Regular cardiac myocyte (primary cell): Measurements from ENCODE around the gene PCDHB11. TPM values are rescaled to one million over a fixed set of nuclear protein-coding genes. Genes with fewer than 3 reads are reported as not detected.

Experiments
- total RNA-seq: library from RNA; depleted of rRNA; stranded (reverse); fragments of >200 nt; gene quantifications from 2 replicates; pipeline ENCODE4 v1.2.3, GENCODE V29; 2014

Gene PCDHB11
- 0.19 and 0.85 TPM in 2 replicates for total RNA-seq

GRCh38 chr5:141199359-141200235 lies at the start of gene PCDHB11:
Gene PCDHB11 (plus strand): TSS chr5:141199627. CDS start chr5:141199775, 148 bp downstream.

GRCh38 chr5:141149812-141150211 lies 49.6 kb upstream of the PCDHB11 start, which contains the start of gene PCDHB6:
Gene PCDHB6 (plus strand): TSS chr5:141150057. CDS start chr5:141150258, 201 bp downstream.

GRCh38 chr5:141172381-141173204 lies 26.8 kb upstream of the PCDHB11 start, which contains the start of gene PCDHB7:
Gene PCDHB7 (plus strand): TSS chr5:141172644. CDS start chr5:141172836, 192 bp downstream.

GRCh38 chr5:141177577-141178191 lies 21.7 kb upstream of the PCDHB11 start, which contains the start of gene PCDHB8:
Gene PCDHB8 (plus strand): TSS chr5:141177790. CDS start chr5:141178035, 245 bp downstream.

GRCh38 chr5:141182248-141182647 lies 17.2 kb upstream of the PCDHB11 start, which contains the start of gene PCDHB16:
Gene PCDHB16 (plus strand): TSS chr5:141182387. CDS start chr5:141182560, 173 bp downstream.

GRCh38 chr5:141186897-141187512 lies 12.4 kb upstream of the PCDHB11 start, which contains the start of gene PCDHB9:
Gene PCDHB9 (plus strand): TSS chr5:141187161. CDS start chr5:141187319, 158 bp downstream.

GRCh38 chr5:141192110-141192725 lies 7.2 kb upstream of the PCDHB11 start, which contains the start of gene PCDHB10:
Gene PCDHB10 (plus strand): TSS chr5:141192353. CDS start chr5:141192553, 200 bp downstream.

GRCh38 chr5:141208478-141208877 lies 9.1 kb downstream of the PCDHB11 start, which contains the start of gene PCDHB12:
Gene PCDHB12 (plus strand): TSS chr5:141208719. CDS start chr5:141208908, 189 bp downstream.

GRCh38 chr5:141213656-141214339 lies 14.4 kb downstream of the PCDHB11 start, which contains the start of gene PCDHB13:
Gene PCDHB13 (plus strand): TSS chr5:141213919. CDS start chr5:141214124, 205 bp downstream.

GRCh38 chr5:141223112-141223783 lies 23.8 kb downstream of the PCDHB11 start, which contains the start of gene PCDHB14:
Gene PCDHB14 (plus strand): TSS chr5:141223343. CDS start chr5:141223506, 163 bp downstream.

GRCh38 chr5:141245250-141245717 lies 45.9 kb downstream of the PCDHB11 start, which contains the start of gene PCDHB15:
Gene PCDHB15 (plus strand): TSS chr5:141245395. CDS start chr5:141245579, 184 bp downstream.

Other genes with a start within 250 kb of the PCDHB11 start
- 0.19 and 1.4 TPM in 2 replicates for gene PCDHAC2, start 233.2 kb upstream of the PCDHB11 start, total RNA-seq
- gene PCDHB1, start 148.3 kb upstream of the PCDHB11 start, total RNA-seq, result not detected in 2 replicates
- gene PCDHB2, start 105.0 kb upstream of the PCDHB11 start, total RNA-seq, result 0.77 and 6.5 TPM in 2 replicates
- gene PCDHB3, start 99.2 kb upstream of the PCDHB11 start, total RNA-seq, result 0.19 and 3.9 TPM in 2 replicates
- gene PCDHB4, start 77.8 kb upstream of the PCDHB11 start, total RNA-seq, result under 0.01 and 0.85 TPM in 2 replicates
- 0.58 and 3.1 TPM in 2 replicates for gene PCDHB5, start 64.4 kb upstream of the PCDHB11 start, total RNA-seq
- gene PCDHB6, start 49.6 kb upstream of the PCDHB11 start, total RNA-seq, result under 0.01 and 0.28 TPM in 2 replicates
- 0.19 and 1.1 TPM in 2 replicates for gene PCDHB7, start 27.0 kb upstream of the PCDHB11 start, total RNA-seq
- gene PCDHB8, start 21.8 kb upstream of the PCDHB11 start, total RNA-seq, result under 0.01 and 1.4 TPM in 2 replicates
- 0.19 and 1.7 TPM in 2 replicates for gene PCDHB16, start 17.2 kb upstream of the PCDHB11 start, total RNA-seq
- gene PCDHB9, start 12.5 kb upstream of the PCDHB11 start, total RNA-seq, result under 0.01 and 0.56 TPM in 2 replicates
- 0.19 and 1.7 TPM in 2 replicates for gene PCDHB10, start 7.3 kb upstream of the PCDHB11 start, total RNA-seq
- gene PCDHB12, start 9.1 kb downstream of the PCDHB11 start, total RNA-seq, result under 0.01 and 0.28 TPM in 2 replicates
- gene PCDHB13, start 14.3 kb downstream of the PCDHB11 start, total RNA-seq, result 0.19 and 1.1 TPM in 2 replicates
- gene PCDHB14, start 23.7 kb downstream of the PCDHB11 start, total RNA-seq, result 0.58 and 2.5 TPM in 2 replicates
- 0.38 and 1.4 TPM in 2 replicates for gene PCDHB15, start 45.8 kb downstream of the PCDHB11 start, total RNA-seq
- under 0.01 and 0.19 TPM in 2 replicates for gene SLC25A2, start 104.4 kb downstream of the PCDHB11 start, total RNA-seq
- 90.2 and 102 TPM in 2 replicates for gene TAF7, start 121.2 kb downstream of the PCDHB11 start, total RNA-seq
- gene PCDHGA1, start 130.9 kb downstream of the PCDHB11 start, total RNA-seq, result 0.38 and 1.4 TPM in 2 replicates
- 1.5 and 3.1 TPM in 2 replicates for gene PCDHGA2, start 139.1 kb downstream of the PCDHB11 start, total RNA-seq
- gene PCDHGA3, start 144.2 kb downstream of the PCDHB11 start, total RNA-seq, result 0.38 and 1.7 TPM in 2 replicates
- gene PCDHGB1, start 150.5 kb downstream of the PCDHB11 start, total RNA-seq, result 0.38 and 3.1 TPM in 2 replicates
- 2.9 and 8.2 TPM in 2 replicates for gene PCDHGA4, start 155.4 kb downstream of the PCDHB11 start, total RNA-seq
- gene PCDHGB2, start 160.4 kb downstream of the PCDHB11 start, total RNA-seq, result 1.2 and 2.5 TPM in 2 replicates
- 0.58 and 1.1 TPM in 2 replicates for gene PCDHGA5, start 164.5 kb downstream of the PCDHB11 start, total RNA-seq
- 1.9 and 4.5 TPM in 2 replicates for gene PCDHGB3, start 170.6 kb downstream of the PCDHB11 start, total RNA-seq
- gene PCDHGA6, start 174.3 kb downstream of the PCDHB11 start, total RNA-seq, result 1.5 and 3.1 TPM in 2 replicates
- 1.5 and 3.7 TPM in 2 replicates for gene PCDHGA7, start 183.1 kb downstream of the PCDHB11 start, total RNA-seq
- gene PCDHGB4, start 188.1 kb downstream of the PCDHB11 start, total RNA-seq, result 9.6 and 22.0 TPM in 2 replicates
- 1.3 and 2.8 TPM in 2 replicates for gene PCDHGA8, start 193.0 kb downstream of the PCDHB11 start, total RNA-seq
- gene PCDHGB5, start 198.3 kb downstream of the PCDHB11 start, total RNA-seq, result 17.8 and 21.4 TPM in 2 replicates
- 2.1 and 3.1 TPM in 2 replicates for gene PCDHGA9, start 203.2 kb downstream of the PCDHB11 start, total RNA-seq
- gene PCDHGB6, start 208.4 kb downstream of the PCDHB11 start, total RNA-seq, result 0.96 and 2.5 TPM in 2 replicates
- 1.2 and 3.4 TPM in 2 replicates for gene PCDHGA10, start 213.4 kb downstream of the PCDHB11 start, total RNA-seq
- gene PCDHGB7, start 218.1 kb downstream of the PCDHB11 start, total RNA-seq, result 1.9 and 4.5 TPM in 2 replicates
- gene PCDHGA11, start 221.4 kb downstream of the PCDHB11 start, total RNA-seq, result 3.1 and 4.5 TPM in 2 replicates
- gene PCDHGA12, start 230.9 kb downstream of the PCDHB11 start, total RNA-seq, result 6.7 and 14.7 TPM in 2 replicates